Stimulated activated CD4-positive, alpha-beta T cell treated with anti-CD3 and anti-CD28 coated beads, Interleukin-1b, Interleukin-23, amount 100 ng/mL, for 24 hours (primary cell): ENCODE data around the gene FGD3.
"Not testable (repeated sequence)": the region's sequence is repeated elsewhere in the genome, so short reads cannot be mapped to it uniquely, and the experiment has no call there.

Experiments used
- DNase-seq, 4 experiments: peaks; one replicate each; pipeline ENCODE4 v3.0.0-alpha.2; 2020; ENCODE audit warnings: low read depth in 4 of 4, low spot score in 1 of 4

FGD3 gene

DNA sequence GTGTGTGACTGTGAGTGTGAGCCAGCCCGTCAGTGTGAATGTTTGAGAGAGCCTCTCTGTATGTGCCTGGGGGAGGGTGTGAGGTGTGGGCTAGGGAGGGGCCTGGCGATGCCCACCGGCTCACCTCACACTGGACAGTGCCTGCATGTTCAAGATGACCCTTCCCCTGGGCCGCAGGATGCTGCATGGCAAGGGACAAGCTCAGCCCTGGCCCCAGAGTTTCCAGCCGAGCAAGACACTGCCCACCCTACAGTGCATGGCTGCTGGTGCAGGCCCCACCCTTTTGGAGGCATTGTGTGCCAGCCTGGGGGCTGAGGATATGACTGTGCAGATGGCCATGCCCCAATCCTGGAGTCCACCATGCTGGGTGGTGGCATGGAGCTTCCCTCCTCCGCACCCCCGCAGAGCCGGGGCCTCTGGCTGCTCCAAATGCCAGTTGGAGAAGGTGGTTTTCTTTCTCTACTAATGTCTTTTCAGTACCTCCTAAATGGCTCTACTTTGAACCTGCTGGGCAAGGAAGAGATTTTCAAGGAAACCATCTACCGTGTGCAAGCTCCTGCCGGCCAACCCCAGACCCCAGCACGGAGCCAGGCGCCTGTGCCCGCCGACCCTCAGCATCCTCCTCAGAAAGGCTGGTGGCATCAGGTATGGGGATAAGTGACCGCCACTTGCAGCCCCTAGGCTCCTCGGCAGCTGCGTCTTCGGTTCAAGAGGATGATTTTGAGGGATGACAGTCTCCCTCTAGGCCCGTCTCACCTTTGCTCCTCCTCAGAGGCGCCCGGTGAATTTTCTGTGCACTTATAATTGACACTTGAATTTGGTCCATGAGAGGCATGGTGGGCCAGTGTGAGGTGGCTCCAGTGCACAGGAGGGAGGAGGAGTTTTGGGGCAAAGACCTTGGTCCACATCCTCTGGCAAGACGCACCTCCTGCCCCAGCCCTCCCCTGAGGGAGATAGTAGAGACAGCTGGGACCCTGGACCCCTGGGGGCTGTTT is 27.7 kb downstream of the FGD3 start:
- DNase-seq, result no peak

DNA sequence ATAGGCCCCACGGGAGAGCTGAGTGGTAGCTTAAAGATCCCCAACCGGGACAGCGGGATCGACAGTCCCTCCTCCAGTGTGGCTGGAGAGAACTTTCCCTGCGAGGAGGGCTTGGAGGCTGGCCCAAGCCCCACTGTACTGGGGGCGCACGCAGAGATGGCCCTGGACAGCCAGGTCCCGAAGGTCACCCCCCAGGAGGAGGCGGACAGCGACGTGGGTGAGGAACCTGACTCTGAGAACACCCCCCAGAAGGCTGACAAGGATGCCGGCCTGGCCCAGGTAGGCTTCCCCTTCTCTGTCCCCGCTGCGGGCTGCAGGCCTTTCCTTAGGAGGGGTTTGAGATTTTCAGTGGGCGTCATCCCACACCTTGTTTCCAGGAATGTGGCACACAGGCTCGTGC is 29.1 kb downstream of the FGD3 start:
- DNase-seq, result no peak

DNA sequence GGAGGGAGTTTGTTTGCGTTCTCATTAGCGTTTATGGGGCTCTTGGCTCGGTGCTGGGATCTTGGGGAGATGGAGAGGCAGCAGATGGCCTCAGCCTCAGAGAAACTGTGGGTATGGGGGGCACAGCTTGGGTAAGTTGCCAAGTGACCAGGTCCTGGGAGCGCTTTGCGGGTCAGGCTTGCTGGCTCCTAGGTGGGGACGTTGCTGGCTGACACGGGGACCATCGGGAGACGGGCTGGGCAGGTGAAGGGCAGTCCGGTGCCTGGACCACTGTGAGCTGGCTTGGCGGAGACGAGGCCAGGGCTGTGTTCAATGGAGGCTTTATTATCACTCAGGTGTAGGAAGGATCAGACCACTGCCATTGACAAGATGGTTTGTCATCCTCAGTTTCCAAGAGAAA is 30.0 kb downstream of the FGD3 start:
- DNase-seq, result no peak

DNA sequence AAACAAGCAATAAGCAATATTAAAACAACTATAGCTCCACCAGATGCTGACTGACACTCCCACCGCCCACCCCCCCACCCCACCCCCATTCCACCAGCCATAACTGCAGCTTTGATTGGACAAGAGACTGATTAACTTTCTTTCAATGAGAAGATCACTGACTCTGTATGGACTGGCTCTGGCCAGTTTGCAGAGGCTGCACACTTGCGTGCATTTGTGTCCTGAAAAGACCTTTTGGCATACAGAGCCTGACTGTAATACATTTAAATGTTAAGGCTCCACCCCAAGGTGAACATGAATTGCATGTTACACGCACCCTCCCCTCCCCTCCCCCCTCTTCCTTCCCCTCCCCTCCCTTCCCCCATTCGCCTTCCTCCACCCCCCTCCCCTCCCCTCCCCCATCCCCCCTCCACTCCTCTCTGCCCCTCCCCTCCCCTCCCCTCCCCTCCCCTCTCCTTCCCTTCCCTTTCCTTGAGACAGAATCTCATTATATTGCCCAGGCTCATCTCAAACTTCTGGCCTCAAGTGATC is 31.1 kb downstream of the FGD3 start:
- DNase-seq, result no peak

DNA sequence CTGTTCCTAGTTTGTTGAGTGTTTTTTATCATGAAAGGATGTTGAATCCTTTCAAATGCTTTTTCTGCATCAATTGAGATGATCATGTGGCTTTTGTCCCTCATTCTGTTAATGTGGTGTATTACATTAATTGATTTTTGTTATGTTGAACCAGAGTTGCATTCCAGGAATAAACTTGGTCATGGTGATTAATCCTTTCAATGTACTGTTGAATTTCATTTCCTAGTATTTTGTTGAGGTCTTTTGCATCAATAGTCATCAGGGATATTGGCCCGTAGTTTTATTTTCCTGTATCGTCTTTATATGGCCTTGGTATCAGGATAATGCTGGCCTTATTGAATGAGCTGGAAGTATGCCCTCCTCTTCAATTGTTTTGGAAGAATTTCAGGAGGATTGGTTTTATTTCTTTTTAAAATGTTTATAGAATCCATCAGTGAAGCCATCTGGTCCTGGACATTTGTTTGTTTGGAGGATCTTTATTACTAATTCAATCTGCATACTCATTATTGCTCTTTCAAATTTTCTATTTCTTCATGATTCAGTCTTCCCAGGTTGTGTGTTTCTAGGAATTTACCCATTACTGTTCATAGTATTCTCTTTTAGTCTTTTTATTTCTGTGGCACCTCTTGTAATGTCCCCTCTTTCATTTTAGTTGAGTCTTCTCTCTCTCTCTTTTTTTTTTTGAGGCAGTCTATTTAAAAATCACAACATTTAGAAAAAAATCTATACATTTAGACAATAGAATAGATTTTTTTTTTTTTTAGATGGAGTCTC is 32.1 kb downstream of the FGD3 start:
- no peak for DNase-seq

DNA sequence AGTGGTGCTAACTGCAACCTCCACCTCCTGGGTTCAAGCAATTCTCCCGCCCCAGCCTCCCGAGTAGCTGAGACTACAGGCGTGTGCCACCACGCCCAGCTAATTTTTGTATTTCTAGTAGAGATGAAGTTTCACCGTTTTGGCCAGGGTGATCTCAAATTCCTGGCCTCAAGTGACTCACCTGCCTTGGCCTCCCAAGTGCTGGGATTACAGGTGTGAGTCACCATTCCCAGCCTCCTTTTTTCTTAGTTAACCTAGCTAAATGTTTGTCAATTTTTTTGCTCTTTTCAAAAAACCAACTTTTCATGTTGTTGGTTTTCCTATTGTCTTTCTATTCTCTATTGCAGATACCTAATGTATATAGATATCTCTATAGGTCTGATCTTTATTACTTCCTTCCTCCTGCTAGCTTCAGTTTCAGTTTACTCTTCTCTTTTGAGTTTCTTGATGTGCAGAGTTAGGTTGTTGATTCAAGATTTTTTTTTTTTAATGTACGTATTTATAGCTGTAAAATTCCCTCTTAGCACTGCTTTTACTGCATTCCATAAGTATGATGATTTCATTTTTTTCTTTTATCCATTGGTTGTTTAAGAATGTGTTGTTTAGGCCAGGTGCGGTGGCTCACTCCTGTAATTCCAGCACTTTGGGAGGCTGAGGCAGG is 32.9 kb downstream of the FGD3 start:
- no peak for DNase-seq

DNA sequence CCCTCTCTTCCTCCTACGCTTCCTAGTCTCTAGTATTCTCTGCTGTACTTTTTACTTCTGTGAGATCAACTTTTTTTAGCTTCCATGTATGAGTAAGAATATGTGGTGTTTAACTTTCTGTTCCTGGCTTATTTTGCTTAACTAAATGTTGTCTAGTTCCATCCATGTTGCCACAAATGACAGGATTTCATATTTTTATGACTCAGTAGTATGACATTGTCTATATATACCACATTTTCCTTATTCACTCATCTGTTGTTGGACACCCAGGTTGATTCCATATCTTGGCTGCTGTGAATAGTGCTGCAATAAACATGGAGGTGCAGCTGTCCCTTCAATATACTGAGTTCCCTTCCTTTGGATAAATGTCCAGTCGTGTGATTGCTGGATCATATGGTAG is 34.8 kb downstream of the FGD3 start:
- no peak for DNase-seq

DNA sequence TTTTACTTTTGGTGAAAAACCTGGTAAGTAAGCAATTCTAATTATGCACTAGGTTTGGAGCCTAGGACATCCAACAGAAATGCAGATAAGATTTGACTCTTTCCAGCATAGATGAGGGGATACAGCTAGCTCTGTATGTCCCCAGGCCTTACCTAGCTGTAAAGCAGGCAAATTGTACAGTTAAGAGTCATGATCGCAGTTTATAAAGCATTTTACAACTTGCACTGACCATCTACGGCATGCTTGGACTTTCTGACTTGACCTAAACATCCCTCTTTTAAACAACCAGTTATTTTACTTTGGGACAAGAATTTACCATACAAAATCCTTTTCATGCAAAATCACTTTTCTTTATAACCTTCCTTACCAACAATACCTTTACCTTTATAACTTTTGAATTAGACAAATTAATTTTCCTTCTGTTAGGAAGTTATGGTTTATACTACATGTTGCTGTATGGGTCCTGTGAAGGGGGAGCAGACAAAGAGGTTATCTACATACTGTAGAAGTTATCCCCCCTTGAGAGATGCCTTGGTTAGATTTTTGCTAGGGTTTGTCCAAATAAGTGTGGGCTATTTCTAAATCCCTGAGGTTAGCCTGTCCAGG is 36.8 kb downstream of the FGD3 start:
- DNase-seq, result no peak

DNA sequence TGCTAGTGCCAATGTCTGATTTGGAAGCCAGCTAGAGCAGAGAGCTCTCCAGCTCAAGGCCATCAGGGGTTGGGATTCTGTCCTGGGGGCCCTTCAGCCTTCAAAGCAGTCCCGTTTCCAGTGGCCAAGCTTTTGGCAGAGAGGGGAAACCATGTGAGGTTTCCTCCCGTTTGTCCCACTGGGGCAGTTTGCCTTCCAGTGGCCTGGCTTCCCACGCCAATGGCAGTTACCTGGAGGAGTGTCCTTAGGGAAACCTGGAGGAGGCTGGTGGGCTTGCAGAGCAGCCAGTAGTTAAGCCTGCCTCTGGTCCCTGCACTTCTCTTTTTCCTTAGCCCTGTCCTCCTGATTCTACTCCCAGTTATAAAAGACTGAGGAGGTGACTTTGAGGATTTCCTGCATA is 37.7 kb downstream of the FGD3 start:
- no peak for DNase-seq

DNA sequence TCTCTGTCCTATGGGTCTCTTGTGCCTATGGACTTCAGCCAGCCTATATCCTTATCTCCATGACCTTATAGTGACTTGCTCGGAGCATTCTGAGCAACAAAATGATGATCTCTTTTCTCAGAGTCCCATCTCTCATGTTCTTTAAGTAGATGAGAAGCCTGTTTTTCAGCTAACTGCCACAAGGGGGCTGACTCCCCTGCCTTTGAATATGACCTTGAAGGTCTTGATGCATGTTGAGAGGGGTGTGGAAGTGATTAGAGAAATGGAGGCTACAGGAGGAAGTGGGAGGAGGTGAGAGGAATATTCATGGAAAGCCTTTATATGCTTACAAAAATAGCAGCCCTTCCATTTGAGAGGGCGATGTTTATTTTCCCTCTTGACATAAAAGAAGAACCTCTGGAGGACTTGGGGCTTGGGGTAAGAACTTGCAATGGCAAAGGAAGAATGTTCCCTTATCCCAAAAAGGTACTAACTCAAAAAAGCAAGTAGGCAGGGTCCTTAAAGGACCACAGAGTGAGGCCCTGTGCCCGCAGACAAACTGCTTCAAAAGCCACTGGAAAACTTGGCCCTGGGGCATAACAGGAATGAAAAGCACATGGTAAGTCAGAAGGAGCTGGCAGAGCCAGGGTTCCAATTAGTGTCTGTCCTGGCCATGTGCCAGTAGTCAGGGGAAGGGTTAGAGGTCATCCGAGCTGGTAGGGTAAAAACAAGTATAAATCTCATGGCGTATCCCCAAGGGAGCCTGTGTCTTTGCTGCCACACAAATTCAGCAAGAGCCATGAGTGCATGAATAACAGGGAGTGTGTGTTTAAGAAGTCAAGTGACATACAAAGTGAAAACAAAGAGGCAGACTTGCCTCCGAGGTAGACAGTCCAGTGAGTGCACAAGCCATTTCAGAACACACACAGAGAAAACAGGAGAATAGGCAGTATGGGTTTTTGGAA is 39.1 kb downstream of the FGD3 start:
- DNase-seq, result no peak

DNA sequence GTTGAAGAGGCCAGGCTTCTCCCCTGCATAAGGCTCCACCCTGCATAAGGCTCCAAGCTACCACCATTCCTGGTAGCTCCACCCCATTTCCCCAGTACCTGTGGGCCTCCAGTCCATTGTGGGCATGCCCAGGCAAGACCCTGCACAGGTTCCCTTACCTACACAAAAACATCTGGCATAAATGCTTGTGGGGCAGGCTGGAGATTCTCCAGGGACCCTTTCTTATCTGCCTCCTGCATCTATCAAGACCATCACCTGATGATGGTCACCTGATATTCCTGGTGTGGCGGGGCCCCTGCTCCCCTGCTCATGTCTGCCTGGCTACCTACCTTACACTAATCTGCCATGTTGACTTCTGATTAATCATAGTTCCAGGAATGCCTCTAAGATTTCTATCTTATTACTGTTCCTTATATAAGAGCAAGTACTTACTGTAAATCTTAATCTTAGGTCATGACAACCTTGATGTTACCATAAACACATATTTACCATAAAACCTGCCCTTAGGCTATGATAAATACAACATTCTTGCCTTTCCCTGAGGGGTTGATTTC is 41.0 kb downstream of the FGD3 start:
- no peak for DNase-seq

DNA sequence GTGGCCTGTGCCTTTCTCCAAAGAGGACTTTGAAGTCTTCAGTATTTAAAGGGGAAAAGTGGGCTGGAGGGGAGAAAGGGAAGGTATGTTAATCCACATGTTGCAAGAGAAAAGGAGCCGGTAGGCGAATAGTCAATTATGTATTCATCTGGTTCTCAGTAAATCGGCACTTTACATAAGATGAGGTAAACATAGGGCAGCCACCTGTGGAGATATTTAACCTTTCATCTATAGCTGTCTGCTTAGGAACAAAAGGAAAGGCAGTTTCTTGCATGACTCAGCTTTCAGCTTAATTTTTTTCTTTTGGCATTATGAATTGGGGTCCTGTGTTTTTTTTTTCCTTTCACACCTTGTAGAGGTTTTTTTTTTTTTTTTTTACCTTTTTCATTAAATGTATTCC is 42.2 kb downstream of the FGD3 start:
- no peak for DNase-seq

DNA sequence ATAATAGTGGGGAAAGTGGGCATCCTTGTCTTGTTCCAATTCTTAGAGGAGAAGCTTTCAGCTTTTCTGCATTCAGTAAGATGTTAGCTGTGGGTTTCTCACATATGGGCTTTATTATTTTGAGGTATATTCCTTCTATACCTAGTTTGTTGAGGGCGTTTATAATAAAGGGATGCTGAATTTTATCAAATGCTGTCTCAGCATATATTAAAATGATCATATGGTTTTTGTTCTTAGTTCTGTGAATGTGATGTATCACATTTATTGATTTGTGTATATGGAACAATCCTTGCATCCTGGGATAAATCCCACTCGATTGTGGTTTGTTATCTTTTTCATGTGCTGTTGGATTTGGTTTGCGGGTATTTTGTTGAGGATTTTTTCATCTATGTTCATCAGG is 43.1 kb downstream of the FGD3 start:
- no peak for DNase-seq

DNA sequence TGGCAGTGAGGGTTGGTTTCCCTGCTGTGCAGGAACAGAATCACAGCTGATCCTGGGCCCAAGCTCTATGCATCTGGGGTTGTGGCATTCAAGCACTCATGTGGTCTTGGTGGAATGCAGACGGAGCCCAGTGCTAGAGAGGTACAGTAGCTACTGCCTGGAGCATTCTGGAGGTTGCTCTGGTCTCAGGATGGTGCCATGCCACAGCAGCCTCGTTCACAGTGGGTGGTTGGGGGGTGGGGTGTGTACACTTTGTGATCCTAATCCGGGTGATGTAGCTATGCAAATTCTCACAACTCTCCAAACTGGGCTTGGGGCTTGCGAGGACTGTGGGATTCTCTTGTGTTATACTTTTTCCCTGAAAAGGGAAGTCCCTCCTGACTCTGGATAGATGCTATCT is 45.2 kb downstream of the FGD3 start:
- DNase-seq, result no peak

DNA sequence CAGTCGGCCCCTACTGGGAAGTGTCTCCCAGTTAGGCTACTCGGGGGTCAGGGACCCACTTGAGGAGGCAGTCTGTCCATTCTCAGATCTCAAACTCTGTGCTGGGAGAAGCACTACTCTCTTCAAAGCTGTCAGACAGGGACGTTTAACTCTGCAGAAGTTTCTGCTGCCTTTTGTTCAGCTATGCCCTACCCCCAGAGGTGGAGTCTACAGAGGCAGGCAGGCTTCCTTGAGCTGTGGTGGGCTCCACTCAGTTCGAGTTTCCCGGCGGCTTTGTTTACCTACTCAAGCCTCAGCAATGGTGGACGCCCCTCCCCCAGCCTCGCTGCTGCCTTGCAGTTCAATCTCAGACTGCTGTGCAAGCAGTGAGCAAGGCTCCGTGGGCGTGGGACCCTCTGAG is 51.5 kb downstream of the FGD3 start:
- not testable (repeated sequence) for DNase-seq

DNA sequence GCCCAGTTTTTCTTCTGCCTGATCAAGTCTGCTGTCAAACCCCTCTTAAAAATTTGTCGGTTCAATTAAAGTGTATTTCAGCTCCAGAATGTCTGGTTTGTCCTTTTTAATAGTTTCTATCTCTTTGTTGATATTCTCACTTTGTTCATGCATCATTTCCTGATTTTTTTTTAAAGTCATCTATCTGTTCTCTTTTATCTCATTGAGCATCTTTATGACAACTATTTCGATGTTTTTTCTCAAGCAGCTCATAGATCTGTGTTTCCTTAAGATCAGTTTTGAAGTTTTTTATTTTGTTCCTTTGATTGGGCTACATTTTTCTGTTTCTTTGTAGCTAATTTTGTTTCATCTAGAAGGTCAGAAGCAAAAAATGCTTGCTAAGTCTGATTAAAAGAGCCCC is 53.7 kb downstream of the FGD3 start:
- no peak for DNase-seq

DNA sequence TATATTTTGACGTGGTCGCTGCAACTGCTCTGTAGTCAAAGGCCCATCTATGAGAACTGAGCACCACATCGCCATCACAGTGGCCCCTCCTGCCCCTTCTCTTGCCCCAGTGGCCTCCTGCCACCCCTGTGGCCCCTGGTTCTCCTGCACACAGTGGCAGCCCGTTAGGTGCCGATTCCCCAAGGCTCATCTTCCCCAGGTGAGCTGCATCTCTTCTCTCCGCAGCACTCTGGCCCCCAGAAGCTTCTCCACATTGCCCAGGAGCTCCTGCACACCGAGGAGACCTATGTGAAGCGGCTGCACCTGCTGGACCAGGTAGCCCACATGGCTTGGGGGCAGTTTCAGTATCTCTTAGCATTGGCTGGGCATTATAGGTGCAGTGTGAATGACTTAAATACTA is 55.4 kb downstream of the FGD3 start:
- DNase-seq, result no peak

DNA sequence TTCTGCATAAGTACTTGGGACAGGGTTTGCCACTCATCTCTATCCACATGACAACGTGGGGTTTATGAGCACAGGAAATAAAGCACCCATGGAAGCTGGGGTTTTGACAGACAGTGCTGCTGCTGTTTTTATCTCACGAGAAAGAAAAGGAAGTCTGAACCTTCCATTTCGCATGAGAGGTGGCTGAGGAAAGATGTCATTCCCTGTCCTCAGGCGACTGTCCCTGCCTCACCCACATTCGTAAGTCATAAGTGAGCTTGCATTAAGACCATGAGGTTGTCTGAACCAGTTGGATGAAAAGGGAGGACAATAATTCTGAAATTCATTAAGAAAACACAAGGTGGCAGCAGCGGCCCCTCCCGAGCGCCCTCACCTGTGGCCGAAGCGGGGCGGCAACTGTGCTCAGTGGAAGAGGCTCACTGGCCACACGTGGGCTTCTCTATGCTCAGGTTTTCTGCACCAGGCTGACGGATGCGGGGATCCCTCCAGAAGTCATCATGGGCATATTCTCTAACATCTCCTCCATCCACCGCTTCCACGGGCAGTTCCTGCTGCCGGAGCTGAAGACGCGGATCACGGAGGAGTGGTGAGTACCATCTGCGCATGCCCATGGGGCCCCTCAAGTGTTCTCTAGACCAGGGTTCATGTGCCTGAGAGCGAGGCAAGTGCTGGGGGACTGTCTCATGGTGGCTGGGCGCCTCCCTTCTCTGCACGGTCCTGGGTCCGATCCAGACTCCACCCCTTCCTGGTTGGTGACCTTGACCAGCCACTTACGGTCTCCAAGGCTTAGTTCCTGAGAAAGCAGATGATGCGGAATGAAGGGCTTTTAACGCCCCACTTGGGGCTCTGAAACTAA is 56.5 kb downstream of the FGD3 start:
- DNase-seq, result peak; percentile 37 to 55 (median 50)

DNA sequence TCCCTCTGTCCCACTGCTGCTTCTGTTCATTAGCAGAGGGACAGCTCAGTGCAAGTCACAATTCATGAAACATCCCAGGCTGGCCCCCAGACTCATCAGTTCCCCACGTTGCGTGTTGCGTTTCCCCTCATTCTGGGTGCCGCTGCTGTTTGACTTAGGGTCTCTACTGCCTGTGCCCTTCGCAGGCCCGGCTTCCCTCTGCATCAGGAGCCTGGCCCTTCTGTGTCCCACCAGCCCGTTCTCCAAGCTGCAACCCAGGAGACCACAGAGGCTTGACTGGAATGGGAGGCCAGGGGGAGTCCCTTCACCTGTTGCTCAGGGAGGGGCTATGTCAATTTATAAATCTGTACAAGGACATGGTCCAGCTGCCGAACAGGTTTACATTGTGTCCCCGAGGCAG is 57.2 kb downstream of the FGD3 start:
- no peak for DNase-seq
